ENCODE results near the gene TGFBR1.

Gene TGFBR1

DNA sequence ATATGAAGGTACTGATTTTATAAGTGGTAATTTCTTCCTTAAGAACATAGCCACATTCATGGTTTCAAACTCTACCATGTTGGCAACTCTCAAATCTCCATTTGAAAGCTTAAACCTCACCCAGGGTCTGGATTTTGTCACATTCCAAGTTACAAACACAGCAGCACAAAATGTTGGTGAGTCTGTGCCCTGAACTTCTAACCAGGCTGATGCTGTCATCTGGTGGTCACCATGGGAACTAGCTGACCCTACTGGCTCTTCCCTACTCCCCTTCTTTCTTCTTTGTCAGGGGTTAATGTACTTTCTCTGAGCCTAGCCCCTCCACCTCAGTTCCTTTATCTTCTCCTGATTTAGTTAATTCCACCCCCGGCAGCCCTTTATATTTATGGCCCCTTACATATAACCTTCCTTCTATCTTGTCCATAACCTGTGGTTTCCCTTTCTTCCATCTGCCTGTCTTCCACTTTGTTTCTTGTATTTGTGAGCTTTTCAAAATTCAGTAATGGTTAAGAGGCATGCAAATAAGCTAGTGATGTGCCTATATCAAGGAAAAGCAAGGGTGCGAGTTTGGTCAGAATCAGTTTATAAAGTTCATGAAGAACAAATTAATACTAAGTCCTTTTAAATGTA, 35.9 kb downstream of the TGFBR1 start:
- Histone ChIP-seq H3K36me3 (ENCODE audit: low read length) (no peaks in the 10 kb centered on the region), H3K4me3 (ENCODE audit: insufficient read depth, low read length, poor library complexity, severe bottlenecking) (no peak overlapping the region), H3K27ac (ENCODE audit: low read depth, low read length) (no peak overlapping the region), H3K79me2 (ENCODE audit: insufficient read depth, low read length) (no peaks in the 10 kb centered on the region), H3K9ac (ENCODE audit: low read length) (no peak overlapping the region), H3F3A (ENCODE audit: insufficient read depth) (no peaks in the 10 kb centered on the region), H3K9me2 (replicated peaks; ENCODE audit: insufficient read depth, low read length) (no peaks in the 10 kb centered on the region), H2AFZ (ENCODE audit: low read depth, low read length, severe bottlenecking) (no peak overlapping the region), H3K4me2 (ENCODE audit: low read depth, low read length, poor library complexity, severe bottlenecking) (no peak overlapping the region), H3K27me3 (ENCODE audit: low read length) (no peaks in the 10 kb centered on the region), H4K20me1 (ENCODE audit: low read depth, low read length) (no peaks in the 10 kb centered on the region), H3K9me3 (ENCODE audit: insufficient read depth, low read length) (no peaks in the 10 kb centered on the region)
- no peak for TF ChIP-seq EZH2phosphoT487 (conservative IDR thresholded peaks at IDR 0.05; ENCODE audit: low read length)
- TF ChIP-seq, protein P1, sequence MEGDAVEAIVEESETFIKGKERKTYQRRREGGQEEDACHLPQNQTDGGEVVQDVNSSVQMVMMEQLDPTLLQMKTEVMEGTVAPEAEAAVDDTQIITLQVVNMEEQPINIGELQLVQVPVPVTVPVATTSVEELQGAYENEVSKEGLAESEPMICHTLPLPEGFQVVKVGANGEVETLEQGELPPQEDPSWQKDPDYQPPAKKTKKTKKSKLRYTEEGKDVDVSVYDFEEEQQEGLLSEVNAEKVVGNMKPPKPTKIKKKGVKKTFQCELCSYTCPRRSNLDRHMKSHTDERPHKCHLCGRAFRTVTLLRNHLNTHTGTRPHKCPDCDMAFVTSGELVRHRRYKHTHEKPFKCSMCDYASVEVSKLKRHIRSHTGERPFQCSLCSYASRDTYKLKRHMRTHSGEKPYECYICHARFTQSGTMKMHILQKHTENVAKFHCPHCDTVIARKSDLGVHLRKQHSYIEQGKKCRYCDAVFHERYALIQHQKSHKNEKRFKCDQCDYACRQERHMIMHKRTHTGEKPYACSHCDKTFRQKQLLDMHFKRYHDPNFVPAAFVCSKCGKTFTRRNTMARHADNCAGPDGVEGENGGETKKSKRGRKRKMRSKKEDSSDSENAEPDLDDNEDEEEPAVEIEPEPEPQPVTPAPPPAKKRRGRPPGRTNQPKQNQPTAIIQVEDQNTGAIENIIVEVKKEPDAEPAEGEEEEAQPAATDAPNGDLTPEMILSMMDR (IDR thresholded peaks at IDR 0.05; ENCODE audit: insufficient read depth, low read length, poor library complexity, severe bottlenecking), result peak; percentile 54

DNA sequence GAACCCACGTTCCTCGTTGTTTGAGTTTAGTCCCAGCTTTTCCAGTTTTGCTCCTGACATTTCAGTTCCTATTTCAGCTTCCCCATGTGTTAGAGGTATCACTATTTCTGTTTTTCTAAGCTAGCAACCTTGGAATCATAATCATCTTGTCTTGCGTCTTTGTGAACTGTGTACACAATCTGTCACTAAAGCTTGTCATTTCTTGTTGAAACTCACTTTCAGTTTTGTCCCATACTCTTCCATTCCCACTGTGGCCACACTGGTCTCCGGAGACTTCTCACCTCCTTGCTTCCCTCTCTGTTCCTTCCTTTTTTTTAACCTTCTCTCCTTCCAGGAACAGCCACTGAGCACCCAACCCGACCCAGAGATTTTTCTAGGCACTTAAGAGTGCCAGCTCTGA, 36.9 kb downstream of the TGFBR1 start:
- no peak overlapping the region for H3K9ac ChIP-seq (ENCODE audit: low read length)
- no peak overlapping the region for H3K4me2 ChIP-seq (ENCODE audit: low read depth, low read length, poor library complexity, severe bottlenecking)
- no peaks in the 10 kb centered on the region for H3K9me3 ChIP-seq (ENCODE audit: insufficient read depth, low read length)
- H3K27me3 ChIP-seq (ENCODE audit: low read length), result no peaks in the 10 kb centered on the region
- H3F3A ChIP-seq (ENCODE audit: insufficient read depth), result no peaks in the 10 kb centered on the region
- H3K9me2 ChIP-seq (replicated peaks; ENCODE audit: insufficient read depth, low read length), result no peaks in the 10 kb centered on the region
- H2AFZ ChIP-seq (ENCODE audit: low read depth, low read length, severe bottlenecking), result no peak overlapping the region
- no peaks in the 10 kb centered on the region for H3K79me2 ChIP-seq (ENCODE audit: insufficient read depth, low read length)
- H4K20me1 ChIP-seq (ENCODE audit: low read depth, low read length), result no peaks in the 10 kb centered on the region
- H3K4me3 ChIP-seq (ENCODE audit: insufficient read depth, low read length, poor library complexity, severe bottlenecking), result no peak overlapping the region
- TF ChIP-seq, protein P1 (IDR thresholded peaks at IDR 0.05; ENCODE audit: insufficient read depth, low read length, poor library complexity, severe bottlenecking), result no peak
- no peak for TF ChIP-seq EZH2phosphoT487 (conservative IDR thresholded peaks at IDR 0.05; ENCODE audit: low read length)
- H3K27ac ChIP-seq (ENCODE audit: low read depth, low read length), result no peak overlapping the region
- no peaks in the 10 kb centered on the region for H3K36me3 ChIP-seq (ENCODE audit: low read length)

DNA sequence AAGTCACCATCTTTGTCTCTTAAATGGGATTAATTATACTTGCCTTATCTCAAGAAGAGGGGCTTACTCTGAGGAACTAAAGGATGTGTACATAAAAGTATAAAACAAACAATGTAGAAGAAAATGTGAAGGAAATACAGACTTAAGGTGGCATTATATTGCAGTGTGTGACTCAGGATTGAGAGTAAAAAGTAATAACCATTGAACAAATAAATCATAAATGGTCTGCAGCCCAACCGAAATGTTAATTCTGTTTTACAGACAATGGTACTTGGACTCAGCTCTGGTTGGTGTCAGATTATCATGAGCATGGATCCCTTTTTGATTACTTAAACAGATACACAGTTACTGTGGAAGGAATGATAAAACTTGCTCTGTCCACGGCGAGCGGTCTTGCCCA, 37.4 kb downstream of the TGFBR1 start:
- Histone ChIP-seq H3K36me3 (ENCODE audit: low read length) (no peaks in the 10 kb centered on the region), H2AFZ (ENCODE audit: low read depth, low read length, severe bottlenecking) (no peak overlapping the region), H3K9ac (ENCODE audit: low read length) (no peak overlapping the region), H3K4me3 (ENCODE audit: insufficient read depth, low read length, poor library complexity, severe bottlenecking) (no peak overlapping the region), H3K79me2 (ENCODE audit: insufficient read depth, low read length) (no peaks in the 10 kb centered on the region), H3F3A (ENCODE audit: insufficient read depth) (no peaks in the 10 kb centered on the region), H3K27ac (ENCODE audit: low read depth, low read length) (no peak overlapping the region), H3K9me3 (ENCODE audit: insufficient read depth, low read length) (no peaks in the 10 kb centered on the region), H3K27me3 (ENCODE audit: low read length) (no peaks in the 10 kb centered on the region), H4K20me1 (ENCODE audit: low read depth, low read length) (no peaks in the 10 kb centered on the region), H3K4me2 (ENCODE audit: low read depth, low read length, poor library complexity, severe bottlenecking) (no peak overlapping the region), H3K9me2 (replicated peaks; ENCODE audit: insufficient read depth, low read length) (no peaks in the 10 kb centered on the region)
- TF ChIP-seq EZH2phosphoT487 (conservative IDR thresholded peaks at IDR 0.05; ENCODE audit: low read length), result no peak
- TF ChIP-seq, protein P1 (IDR thresholded peaks at IDR 0.05; ENCODE audit: insufficient read depth, low read length, poor library complexity, severe bottlenecking), result no peak

Measured in SU-DHL-6 (cell line).